Tibial nerve (tissue), 4 donors: ENCODE measurements around the gene SRGAP2B. TPM values are rescaled to one million over a fixed set of nuclear protein-coding genes. Genes with fewer than 3 reads are reported as not detected.
"Not testable (repeated sequence)": the region's sequence is repeated elsewhere in the genome, so short reads cannot be mapped to it uniquely, and the experiment has no call there.

Source experiments
- DNase-seq, 2 donors: peaks; one replicate each; pipeline ENCODE4 v3.0.0-alpha.2; 2019; ENCODE audit warnings: low spot score in 2 of 2
- H3K27ac ChIP-seq, 4 donors: fragments of 200-600 bp; sonication (generic) in 3 of 4; one replicate each; pipeline ENCODE4 v1.5.1; 2017 to 2019; ENCODE audit warnings: mild to moderate bottlenecking in 1 of 4
- H3K27me3 ChIP-seq, 2 donors: fragments of 200-600 bp; sonication (generic) in 1 of 2; one replicate each; pipeline versions ENCODE4 v1.5.1 to v1.6.0; 2017 to 2019
- H3K36me3 ChIP-seq, 3 donors: fragments of 200-600 bp; sonication (generic); one replicate each; pipeline ENCODE4 v1.5.1; 2018 to 2019
- H3K4me1 ChIP-seq, 4 donors: fragments of 200-600 bp; sonication (generic) in 3 of 4; one replicate each; pipeline ENCODE4 v1.5.1; 2017 to 2019
- H3K4me3 ChIP-seq, 4 donors: fragments of 200-600 bp; sonication (generic) in 3 of 4; one replicate each; pipeline ENCODE4 v1.5.1; 2017 to 2019; ENCODE audit warnings: mild to moderate bottlenecking in 1 of 4, moderate library complexity in 1 of 4
- H3K9me3 ChIP-seq, 4 donors: fragments of 200-600 bp; sonication (generic) in 3 of 4; one replicate each; pipeline ENCODE4 v1.5.1; 2017 to 2019
- WGBS, 2 donors: methylation state at CpG; one replicate each; pipeline ENCODE4 v1.1.5; 2018; 5-methylcytosine and 5-hydroxymethylcytosine counted together
- total RNA-seq, 4 donors: library from RNA; depleted of rRNA; stranded (reverse); fragments of >200 nt; gene quantifications; one replicate each; pipeline ENCODE4 v1.1.0, GENCODE V29; 2016

The SRGAP2B gene
- total RNA-seq, 4 donors from 2014 or later = 41.0 to 57.7 (median 53.0) TPM

- H3K27ac ChIP-seq, H3K9me3 ChIP-seq, DNase-seq, H3K4me3 ChIP-seq, H3K27me3 ChIP-seq, H3K36me3 ChIP-seq, H3K4me1 ChIP-seq: not testable (repeated sequence)
- WGBS, 2 donors = no CpG with 5 or more reads among the region's 11 CpGs
These were observed 17.0 kb downstream of the SRGAP2B start for GRCh38 chr1:145077872-145078786.

- no CpG with 5 or more reads among the region's 3 CpGs for WGBS, 2 donors
- not testable (repeated sequence) for H3K36me3 ChIP-seq, DNase-seq, H3K4me1 ChIP-seq, H3K27ac ChIP-seq, H3K9me3 ChIP-seq, H3K27me3 ChIP-seq, H3K4me3 ChIP-seq
These were observed 18.3 kb downstream of the SRGAP2B start for GRCh38 chr1:145076877-145077276.

- not testable (repeated sequence) for H3K4me1 ChIP-seq, H3K27me3 ChIP-seq, H3K27ac ChIP-seq, H3K4me3 ChIP-seq, DNase-seq, H3K9me3 ChIP-seq, H3K36me3 ChIP-seq
- WGBS, 2 donors = 36 to 46% methylated on average over 3 of the region's 6 CpGs
These were observed 21.0 kb downstream of the SRGAP2B start for GRCh38 chr1:145074021-145074559.

- DNase-seq, H3K9me3 ChIP-seq, H3K27me3 ChIP-seq, H3K4me3 ChIP-seq, H3K4me1 ChIP-seq, H3K36me3 ChIP-seq, H3K27ac ChIP-seq: not testable (repeated sequence)
- WGBS, 2 donors = 50 to 80% methylated on average over 1 of the region's 6 CpGs
These were observed 23.6 kb downstream of the SRGAP2B start for GRCh38 chr1:145071569-145071968.

- not testable (repeated sequence) for H3K27me3 ChIP-seq, H3K4me1 ChIP-seq, H3K36me3 ChIP-seq, DNase-seq, H3K27ac ChIP-seq, H3K4me3 ChIP-seq, H3K9me3 ChIP-seq
- WGBS, 2 donors = no CpG with 5 or more reads among the region's 10 CpGs
These were observed 28.6 kb downstream of the SRGAP2B start for GRCh38 chr1:145066486-145066885.

GRCh38 chr1:145065194-145065826 is 29.8 kb downstream of the SRGAP2B start:
- not testable (repeated sequence) for H3K36me3 ChIP-seq, H3K27ac ChIP-seq, H3K9me3 ChIP-seq, H3K4me3 ChIP-seq, H3K4me1 ChIP-seq, DNase-seq, H3K27me3 ChIP-seq
- WGBS, 2 donors = no CpG with 5 or more reads among the region's 5 CpGs

- not testable (repeated sequence) for H3K27ac ChIP-seq, H3K4me3 ChIP-seq, H3K9me3 ChIP-seq, H3K4me1 ChIP-seq, DNase-seq, H3K27me3 ChIP-seq, H3K36me3 ChIP-seq
- no CpG with 5 or more reads among the region's 2 CpGs for WGBS, 2 donors
These were observed 31.0 kb downstream of the SRGAP2B start for GRCh38 chr1:145063941-145064648.

GRCh38 chr1:145063285-145063684 is 31.8 kb downstream of the SRGAP2B start:
- not testable (repeated sequence) for H3K9me3 ChIP-seq, H3K36me3 ChIP-seq, H3K27ac ChIP-seq, H3K4me1 ChIP-seq, H3K4me3 ChIP-seq, DNase-seq, H3K27me3 ChIP-seq
- 67 to 88% methylated on average over 1 of the region's 2 CpGs for WGBS, 2 donors

GRCh38 chr1:145058184-145058583 is 36.9 kb downstream of the SRGAP2B start:
- 80% methylated on average over 1 of the region's 3 CpGs; no CpG with 5 or more reads in 1 of the 2 donors for WGBS, 2 donors
- H3K4me3 ChIP-seq, DNase-seq, H3K4me1 ChIP-seq, H3K27ac ChIP-seq, H3K9me3 ChIP-seq, H3K36me3 ChIP-seq, H3K27me3 ChIP-seq: not testable (repeated sequence)

- not testable (repeated sequence) for H3K27me3 ChIP-seq, H3K27ac ChIP-seq, H3K4me3 ChIP-seq, H3K4me1 ChIP-seq, H3K36me3 ChIP-seq, DNase-seq, H3K9me3 ChIP-seq
- WGBS, 2 donors = no CpG with 5 or more reads among the region's 4 CpGs
These were observed 39.8 kb downstream of the SRGAP2B start for GRCh38 chr1:145055217-145055760.

- not testable (repeated sequence) for H3K4me1 ChIP-seq, H3K27ac ChIP-seq, H3K36me3 ChIP-seq, H3K4me3 ChIP-seq, H3K9me3 ChIP-seq, H3K27me3 ChIP-seq, DNase-seq
- no CpG with 5 or more reads among the region's 4 CpGs for WGBS, 2 donors
These were observed 41.7 kb downstream of the SRGAP2B start for GRCh38 chr1:145053428-145053827.

- H3K27ac ChIP-seq = not testable (repeated sequence)
These were observed 42.9 kb downstream of the SRGAP2B start for GRCh38 chr1:145052019-145052776.

More at GRCh38 chr1:145052019-145052776, 42.9 kb downstream of the SRGAP2B start:
- no CpG with 5 or more reads among the region's 10 CpGs for WGBS, 2 donors
- not testable (repeated sequence) for H3K36me3 ChIP-seq, DNase-seq, H3K4me1 ChIP-seq, H3K27me3 ChIP-seq, H3K9me3 ChIP-seq, H3K4me3 ChIP-seq
